H1 (cell line): ENCODE results near the gene CHI3L1. TPM values are rescaled to one million over a fixed set of nuclear protein-coding genes. Genes with fewer than 3 reads are reported as not detected.

Experiments
- CTCF ChIA-PET: fragments of 300-600 bp; sonication (Branson Sonifier 250); formaldehyde crosslinking; loops from one replicate; lab custom pipeline; 2021; ENCODE audit not compliant: partially characterized antibody; lab: Charles Lee
- POLR2A ChIA-PET: fragments of 300-600 bp; sonication (Branson Sonifier 250); formaldehyde crosslinking; loops from one replicate; lab custom pipeline; 2021; ENCODE audit warnings: inconsistent platforms; ENCODE audit not compliant: partially characterized antibody; lab: Charles Lee
- DNase-seq, 2 experiments: peaks; one replicate each; pipeline versions ENCODE4 v3.0.0 to v3.0.0-alpha.2; 2010 to 2022; ENCODE audit warnings: low spot score in 2 of 2, low read depth in 1 of 2, mixed read lengths in 1 of 2
- FAIRE-seq: peaks from 2 replicates; lab custom pipeline; 2011; peaks lifted over from hg19 to GRCh38; lab: Jason Lieb, UNC
- H2AFZ ChIP-seq: 2 replicates; pipeline ENCODE4 v1.8.1; 2012; ENCODE audit warnings: low read length, inconsistent platforms
- H2AK5ac ChIP-seq: 2 replicates; pipeline ENCODE4 v1.6.1; 2013; ENCODE audit warnings: low read depth, low read length
- H2BK120ac ChIP-seq: replicated peaks from 2 replicates; pipeline ENCODE3; 2013; ENCODE audit warnings: low read depth, low read length, inconsistent platforms
- H2BK12ac ChIP-seq: 2 replicates; pipeline ENCODE4 v1.6.1; 2013; ENCODE audit warnings: low read depth, low read length
- H2BK15ac ChIP-seq: 2 replicates; pipeline ENCODE4 v1.6.1; 2013; ENCODE audit warnings: low read length
- H2BK20ac ChIP-seq: 2 replicates; pipeline ENCODE4 v1.6.1; 2013; ENCODE audit warnings: low read length
- H2BK5ac ChIP-seq: 2 replicates; pipeline ENCODE4 v1.6.1; 2013; ENCODE audit warnings: low read depth, low read length
- H3K14ac ChIP-seq: 2 replicates; pipeline ENCODE4 v1.6.1; 2013; ENCODE audit warnings: inconsistent platforms; ENCODE audit not compliant: insufficient read length
- H3K18ac ChIP-seq: 2 replicates; pipeline ENCODE4 v1.6.1; 2013; ENCODE audit warnings: low read length; ENCODE audit errors: extremely low read depth
- H3K23ac ChIP-seq: 2 replicates; pipeline ENCODE4 v1.6.1; 2013; ENCODE audit warnings: inconsistent platforms; ENCODE audit not compliant: insufficient read length
- H3K23me2 ChIP-seq: 2 replicates; pipeline ENCODE4 v1.6.1; 2013; ENCODE audit warnings: low read depth, low read length
- H3K27ac ChIP-seq: 2 replicates; pipeline ENCODE4 v1.6.1; 2011; ENCODE audit warnings: low read depth, low read length, inconsistent platforms
- H3K27me3 ChIP-seq, 4 experiments: replicated peaks in 1 of 4; 1 replicate in 1 of 4; 2 replicates in 3 of 4; pipeline versions ENCODE4 v1.6.1 to v1.8.1; 2011 to 2013; ENCODE audit warnings: low read length in 3 of 4, mild to moderate bottlenecking in 3 of 4, inconsistent platforms in 2 of 4, mixed read lengths in 2 of 4, moderate library complexity in 1 of 4; ENCODE audit not compliant: control insufficient read depth in 3 of 4, insufficient read depth in 3 of 4; ENCODE audit errors: extremely low read depth in 1 of 4
- H3K36me3 ChIP-seq, 4 experiments: 2 replicates each; pipeline versions ENCODE4 v1.6.1 to v1.8.1; 2011 to 2013; ENCODE audit warnings: mild to moderate bottlenecking in 4 of 4, low read length in 3 of 4, moderate library complexity in 2 of 4, control low read depth in 1 of 4, inconsistent platforms in 1 of 4; ENCODE audit not compliant: insufficient read depth in 4 of 4, control insufficient read depth in 2 of 4
- H3K4ac ChIP-seq: replicated peaks from 2 replicates; pipeline ENCODE3; 2013; ENCODE audit warnings: low read length, low read depth, mixed read lengths, inconsistent platforms; ENCODE audit not compliant: insufficient read length
- H3K4me1 ChIP-seq, 4 experiments: replicated peaks in 1 of 4; 1 replicate in 1 of 4; 2 replicates in 3 of 4; pipeline versions ENCODE4 v1.6.1 to v1.8.1; 2011 to 2013; ENCODE audit warnings: low read length in 3 of 4, inconsistent platforms in 2 of 4, mixed read lengths in 1 of 4; ENCODE audit not compliant: insufficient read depth in 4 of 4, control insufficient read depth in 3 of 4
- H3K4me2 ChIP-seq, 2 experiments: 2 replicates each; pipeline versions ENCODE4 v1.6.1 to v1.8.1; 2011 to 2013; ENCODE audit warnings: low read depth in 2 of 2, low read length in 2 of 2, control low read depth in 1 of 2, inconsistent platforms in 1 of 2, mild to moderate bottlenecking in 1 of 2; ENCODE audit not compliant: insufficient read depth in 1 of 2
- H3K4me3 ChIP-seq, 4 experiments: fragments of 200-600, 300-600 bp in 1 of 4; sonication (generic), shearing (Covaris generic), sonication (Bioruptor Twin) in 1 of 4; 2 replicates each; pipeline versions ENCODE4 v1.5.1 to v1.8.1; 2011 to 2016; ENCODE audit warnings: low read length in 4 of 4, low read depth in 3 of 4, control low read depth in 2 of 4, inconsistent platforms in 2 of 4, mild to moderate bottlenecking in 2 of 4, mixed read lengths in 1 of 4, moderate library complexity in 1 of 4; ENCODE audit not compliant: insufficient read depth in 2 of 4; ENCODE audit errors: extremely low read depth in 1 of 4
- H3K56ac ChIP-seq: replicated peaks from 2 replicates; pipeline ENCODE3; 2013; ENCODE audit warnings: low read depth, mild to moderate bottlenecking, mixed read lengths, low read length, inconsistent platforms; ENCODE audit not compliant: insufficient read length
- H3K79me1 ChIP-seq: 2 replicates; pipeline ENCODE4 v1.6.1; 2013; ENCODE audit warnings: low read depth, low read length, control low read depth
- H3K79me2 ChIP-seq, 2 experiments: 2 replicates each; pipeline versions ENCODE4 v1.6.1 to v1.8.1; 2012 to 2013; ENCODE audit warnings: low read length in 2 of 2, mild to moderate bottlenecking in 2 of 2, inconsistent platforms in 1 of 2; ENCODE audit not compliant: insufficient read depth in 2 of 2, control insufficient read depth in 1 of 2
- H3K9ac ChIP-seq, 4 experiments: replicated peaks in 1 of 4; 1 replicate in 1 of 4; 2 replicates in 3 of 4; pipeline versions ENCODE4 v1.6.1 to v1.8.1; 2011 to 2013; ENCODE audit warnings: low read depth in 3 of 4, low read length in 3 of 4, control low read depth in 2 of 4, mild to moderate bottlenecking in 2 of 4, moderate library complexity in 2 of 4, inconsistent platforms in 1 of 4; ENCODE audit errors: extremely low read depth in 1 of 4
- H3K9me3 ChIP-seq, 2 experiments: 2 replicates each; pipeline versions ENCODE4 v1.6.1 to v1.8.1; 2012 to 2013; ENCODE audit warnings: mild to moderate bottlenecking in 2 of 2, moderate library complexity in 2 of 2, control low read depth in 1 of 2, inconsistent platforms in 1 of 2, low read depth in 1 of 2, low read length in 1 of 2, mixed read lengths in 1 of 2; ENCODE audit not compliant: insufficient read depth in 2 of 2
- H4K20me1 ChIP-seq, 2 experiments: replicated peaks in 1 of 2; 2 replicates each; pipeline versions ENCODE3 to v1.8.1; 2011 to 2013; ENCODE audit warnings: inconsistent platforms in 2 of 2, low read length in 2 of 2, mild to moderate bottlenecking in 1 of 2; ENCODE audit not compliant: insufficient read depth in 2 of 2, control insufficient read depth in 1 of 2
- H4K5ac ChIP-seq: 2 replicates; pipeline ENCODE4 v1.6.1; 2013; ENCODE audit warnings: low read length, low read depth, mixed read lengths, inconsistent platforms; ENCODE audit not compliant: insufficient read length
- H4K8ac ChIP-seq: 2 replicates; pipeline ENCODE4 v1.8.0; 2013; ENCODE audit warnings: mild to moderate bottlenecking, moderate library complexity, low read length, inconsistent platforms; ENCODE audit not compliant: insufficient read depth; ENCODE audit errors: extremely low read depth
- H4K91ac ChIP-seq: replicated peaks from 2 replicates; pipeline ENCODE3; 2013; ENCODE audit warnings: low read length, mixed read lengths, inconsistent platforms; ENCODE audit not compliant: insufficient read length
- TEAD4 ChIP-seq: IDR thresholded peaks from 2 replicates; pipeline ENCODE4 v1.6.1; 2012; ENCODE audit warnings: low read depth, low read length, inconsistent platforms, mixed read lengths
- YY1 ChIP-seq: IDR thresholded peaks from 2 replicates; pipeline ENCODE4 v1.6.1; 2011; ENCODE audit warnings: low read depth, mild to moderate bottlenecking, low read length
- WGBS, 2 experiments: shearing (Covaris generic) in 1 of 2; methylation state at CpG; one replicate each; pipeline versions ENCODE4 v1.1.6 to v1.1.7; 2013 to 2015; ENCODE audit warnings: low lambda C conversion rate in 2 of 2, mixed read lengths in 2 of 2, inconsistent platforms in 1 of 2, low coverage in 1 of 2, missing lambda C conversion rate in 1 of 2; ENCODE audit not compliant: insufficient replicate concordance in 2 of 2, insufficient coverage in 1 of 2, insufficient read length in 1 of 2; ENCODE audit errors: extremely low coverage in 1 of 2, missing lambda C conversion rate in 1 of 2; 5-methylcytosine and 5-hydroxymethylcytosine counted together
- polyA plus RNA-seq, 7 experiments: library from polyadenylated mRNA; depleted of rRNA in 3 of 7; stranded (reverse) in 5 of 7; unstranded in 2 of 7; fragments of >200 nt in 5 of 7; fragments of 200-250 nt in 2 of 7; gene quantifications; 1 replicate in 5 of 7; 2 replicates in 1 of 7; 4 replicates in 1 of 7; pipeline versions ENCODE4 v1.2.1 to v1.2.3, GENCODE V29; 2011 to 2013; ENCODE audit warnings: missing spikeins in 2 of 7, mixed read lengths in 2 of 7
- total RNA-seq: library from RNA; stranded (reverse); fragmentation: NEBNext Ultra II Directional; extraction: Animal tissue kit (Norgen Biotek cat#: 25700); gene quantifications from 2 replicates; pipeline ENCODE4 v1.2.1, GENCODE V29; 2021

CHI3L1 gene
- total and polyA plus RNA-seq, 2 of the 8 experiments (the other 6 are each of a cell fraction or from before 2014, with no cell fraction given), result 1.0 TPM; not detected in 1

- H3K9me3 ChIP-seq, result no peaks in the 10 kb centered on the region
- H4K91ac ChIP-seq, result no peak overlapping the region
- H2BK20ac ChIP-seq, result no peak overlapping the region
- peak overlapping the region; percentile 28; the same call in 1 of the 2 replicates for H3K18ac ChIP-seq
- ChIA-PET POLR2A (interaction anchor here (2.4 kb wide), 1 partner anchor 20 kb away, joined by 8 read pairs; no protein-coding TSS in a partner anchor), CTCF (interaction anchor here (0.9 to 49.1 kb wide), 20 partner anchors 10 to 194 kb away, joined by 3 to 1071 read pairs (median 6); partner anchors contain the start of genes ADORA1, MYBPH, MYOG and PPFIA4)
- no peak overlapping the region for H4K8ac ChIP-seq
- no peaks in the 10 kb centered on the region for H4K20me1 ChIP-seq
- H2AK5ac ChIP-seq, result peak overlapping the region; percentile 61; the same call in 1 of the 2 replicates
- no peaks in the 10 kb centered on the region for H3K79me2 ChIP-seq
- no peak overlapping the region for H2BK120ac ChIP-seq
- H3K79me1 ChIP-seq, result no peaks in the 10 kb centered on the region
- H2BK15ac ChIP-seq, result no peak overlapping the region
- no peak overlapping the region for H2BK5ac ChIP-seq
- H3K9ac ChIP-seq, result no peak overlapping the region
- H3K23me2 ChIP-seq, result no peaks in the 10 kb centered on the region; the same call in 1 of the 2 replicates
- no peak for FAIRE-seq
- no peak overlapping the region for H3K4ac ChIP-seq
- H3K4me3 ChIP-seq, result no peak overlapping the region
- H3K27me3 ChIP-seq, result no peaks in the 10 kb centered on the region
- H2BK12ac ChIP-seq, result peak overlapping the region; percentile 51; the same call in 1 of the 2 replicates
- no peak overlapping the region for H3K14ac ChIP-seq
- peaks cover 9 to 46% (median 22%) of the 10 kb centered on the region in 4 experiments for H3K4me1 ChIP-seq
- no peaks in the 10 kb centered on the region for H3K36me3 ChIP-seq
- H2AFZ ChIP-seq, result no peak overlapping the region
- no peak overlapping the region for H3K23ac ChIP-seq
- no peak overlapping the region for H4K5ac ChIP-seq
- WGBS, 2 experiments, result 81% methylated on average over 12 of the region's 12 CpGs; no CpG with 5 or more reads in 1 of the 2 experiments
- H3K4me2 ChIP-seq, result no peak overlapping the region
- H3K27ac ChIP-seq, result no peak overlapping the region
- no peak overlapping the region for H3K56ac ChIP-seq
- no peak for DNase-seq
- TF ChIP-seq YY1, result no peak
- no peak for TF ChIP-seq TEAD4
Observed at GRCh38 chr1:203148579-203148978, 37.9 kb downstream of the CHI3L1 start.
